ENCODE data around the gene TJP3.

DNA sequence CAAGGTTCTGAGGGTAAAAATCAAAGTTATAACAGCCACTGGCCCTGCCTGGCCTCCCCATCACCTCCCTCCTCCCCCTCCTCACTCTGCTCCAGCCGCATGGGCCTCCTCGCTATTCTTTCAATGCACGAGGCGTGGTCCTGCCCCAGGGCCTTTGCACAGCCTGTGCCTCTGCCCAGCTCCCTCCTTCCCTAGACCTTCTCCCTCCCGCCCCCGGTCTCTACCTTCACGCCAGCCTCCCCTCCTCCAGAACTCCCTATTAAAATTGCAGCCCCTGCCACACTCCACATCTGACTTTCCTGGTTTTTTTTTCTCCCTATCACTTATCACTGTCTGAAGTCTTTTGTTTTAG, 60.5 kb downstream of the TJP3 start:
- TF ChIP-seq, protein P1, sequence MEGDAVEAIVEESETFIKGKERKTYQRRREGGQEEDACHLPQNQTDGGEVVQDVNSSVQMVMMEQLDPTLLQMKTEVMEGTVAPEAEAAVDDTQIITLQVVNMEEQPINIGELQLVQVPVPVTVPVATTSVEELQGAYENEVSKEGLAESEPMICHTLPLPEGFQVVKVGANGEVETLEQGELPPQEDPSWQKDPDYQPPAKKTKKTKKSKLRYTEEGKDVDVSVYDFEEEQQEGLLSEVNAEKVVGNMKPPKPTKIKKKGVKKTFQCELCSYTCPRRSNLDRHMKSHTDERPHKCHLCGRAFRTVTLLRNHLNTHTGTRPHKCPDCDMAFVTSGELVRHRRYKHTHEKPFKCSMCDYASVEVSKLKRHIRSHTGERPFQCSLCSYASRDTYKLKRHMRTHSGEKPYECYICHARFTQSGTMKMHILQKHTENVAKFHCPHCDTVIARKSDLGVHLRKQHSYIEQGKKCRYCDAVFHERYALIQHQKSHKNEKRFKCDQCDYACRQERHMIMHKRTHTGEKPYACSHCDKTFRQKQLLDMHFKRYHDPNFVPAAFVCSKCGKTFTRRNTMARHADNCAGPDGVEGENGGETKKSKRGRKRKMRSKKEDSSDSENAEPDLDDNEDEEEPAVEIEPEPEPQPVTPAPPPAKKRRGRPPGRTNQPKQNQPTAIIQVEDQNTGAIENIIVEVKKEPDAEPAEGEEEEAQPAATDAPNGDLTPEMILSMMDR (IDR thresholded peaks at IDR 0.05; ENCODE audit: low read length), result no peak
- TF ChIP-seq EZH2 (optimal IDR thresholded peaks at IDR 0.05; ENCODE audit: low read depth, low read length) (no peak), EZH2phosphoT487 (IDR thresholded peaks at IDR 0.05; ENCODE audit: low read length) (no peak)
